NCI-H2029 treated with DMSO at 0.1 percent for 48 hours (cell line): ENCODE data around the gene CNPY1.
"Not testable (repeated sequence)": the region's sequence is repeated elsewhere in the genome, so short reads cannot be mapped to it uniquely, and the experiment has no call there.

Experiments used
- DNase-seq: peaks from one replicate; lab custom pipeline; 2025; lab: John Stamatoyannopoulos, UW

CNPY1 gene

DNA sequence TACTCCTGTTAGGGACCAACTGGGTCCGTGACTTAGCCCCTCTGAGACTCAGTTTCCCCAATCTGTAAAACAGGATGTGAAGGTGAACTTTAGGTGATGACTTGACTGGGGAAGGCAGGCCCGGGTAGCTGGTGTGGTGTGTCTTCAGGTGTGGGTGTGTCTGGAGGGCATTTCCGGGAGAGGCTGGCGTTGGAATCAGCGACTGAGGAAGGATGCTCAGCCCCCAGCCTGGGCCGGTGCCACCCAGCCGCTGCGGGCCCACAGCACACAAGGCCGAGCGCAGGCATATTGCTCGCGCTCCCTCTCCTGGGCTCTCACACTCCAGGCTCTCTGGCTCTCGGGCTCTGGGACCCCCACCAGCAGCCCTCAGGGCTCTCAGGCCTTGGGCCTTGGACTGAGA, 31.7 kb upstream of the CNPY1 start:
- DNase-seq: no peak

DNA sequence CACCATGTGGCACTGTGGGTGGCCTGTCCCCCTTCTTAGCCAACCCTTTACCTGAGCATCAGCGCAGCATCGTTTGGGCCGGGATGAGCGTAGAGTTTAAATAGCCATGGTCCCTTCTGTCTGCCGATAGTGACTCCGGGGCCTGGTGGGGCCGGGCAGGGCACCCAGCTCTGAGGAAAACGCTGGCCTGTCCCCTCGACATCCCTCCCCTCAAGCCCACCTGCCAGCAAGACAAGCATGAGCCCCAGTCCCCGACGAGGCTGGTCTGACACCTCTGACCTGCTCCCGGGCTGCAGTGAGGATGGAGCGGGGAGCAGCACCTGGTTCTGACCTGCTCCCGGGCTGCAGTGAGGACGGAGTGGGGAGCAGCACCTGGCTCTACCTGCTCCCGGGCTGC, 31.1 kb upstream of the CNPY1 start:
- no peak for DNase-seq

DNA sequence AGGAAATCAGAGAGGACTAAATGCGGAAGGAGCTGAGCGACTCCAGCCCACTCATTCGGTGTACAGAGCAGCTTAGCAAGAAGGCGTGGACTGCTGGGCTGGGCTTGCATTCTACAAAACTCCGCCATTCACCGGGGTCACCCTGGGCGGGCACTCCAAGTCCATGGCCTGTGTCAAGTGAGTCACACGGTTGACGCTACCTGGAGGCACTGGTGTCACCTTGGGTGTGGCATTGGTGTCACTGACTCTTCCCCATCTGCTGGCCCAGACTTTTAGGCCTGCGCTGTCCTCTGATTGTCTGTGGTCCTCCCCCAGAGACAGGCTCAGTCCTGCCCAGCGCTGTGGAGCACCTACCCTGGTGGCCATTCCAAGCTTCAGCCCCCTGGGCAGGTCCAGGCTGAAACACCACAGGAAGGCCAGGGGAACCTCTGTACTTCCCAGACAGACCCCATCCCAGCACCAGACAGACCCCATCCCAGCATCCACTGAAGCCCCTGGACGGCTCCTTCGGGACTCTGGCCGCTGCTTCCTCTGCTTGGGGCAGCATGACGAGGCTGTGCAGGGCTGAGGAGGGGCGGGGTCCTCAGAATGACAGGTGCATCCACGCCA, 30.6 kb upstream of the CNPY1 start:
- no peak for DNase-seq

DNA sequence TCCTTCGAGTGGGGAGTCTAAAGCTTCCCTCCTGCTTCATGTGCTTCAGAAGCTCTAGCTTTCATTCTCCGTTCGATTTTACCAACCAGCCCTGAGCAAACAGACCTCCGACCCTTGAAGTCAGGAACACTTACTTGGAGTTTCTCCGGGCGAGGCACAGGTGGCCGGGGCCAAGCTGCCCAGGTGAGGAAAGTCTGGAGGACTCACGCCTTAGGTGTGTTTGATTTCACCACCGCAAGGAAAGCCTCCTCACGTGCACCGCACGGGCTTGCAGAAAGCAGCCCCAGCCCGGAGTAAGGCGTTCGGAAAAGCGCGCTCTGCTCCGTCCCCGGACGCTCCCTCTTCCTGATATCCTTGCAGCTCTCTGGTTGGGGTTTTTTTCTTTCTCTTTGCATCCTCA, 30.1 kb upstream of the CNPY1 start:
- no peak for DNase-seq

DNA sequence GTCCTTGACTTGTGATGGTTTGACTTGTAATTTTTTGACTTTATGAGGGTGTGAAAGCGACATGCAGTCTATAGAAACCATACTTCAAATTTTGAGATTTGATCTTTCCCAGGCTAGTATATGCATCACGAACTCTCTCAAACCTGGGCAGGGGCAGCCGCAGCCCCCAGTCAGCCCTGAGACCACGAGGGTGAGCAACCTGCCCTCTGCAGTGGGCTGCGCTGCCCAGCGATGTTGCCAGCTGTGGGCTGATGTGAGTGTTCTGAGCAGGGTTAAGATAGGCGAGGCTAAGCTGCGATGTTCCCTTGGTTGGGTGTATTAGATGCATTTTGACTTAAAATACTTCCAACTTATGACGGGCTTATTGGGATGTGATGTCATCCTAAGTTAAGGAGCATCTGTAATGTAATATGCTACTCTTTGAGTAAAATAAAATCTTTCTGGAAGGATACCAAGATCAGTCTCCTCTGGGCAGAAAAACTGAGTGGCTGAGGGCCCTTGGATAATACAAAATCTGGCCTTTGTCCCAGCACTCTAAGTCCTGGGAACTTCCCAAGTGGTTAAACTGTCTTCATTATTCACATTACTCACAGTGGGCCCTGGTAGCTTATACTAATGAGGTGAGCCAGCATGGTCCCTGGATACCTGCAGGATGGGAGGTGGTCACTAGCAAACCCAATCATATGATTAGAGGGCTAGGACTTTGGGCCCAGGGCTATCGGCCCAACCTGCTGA, 28.4 kb upstream of the CNPY1 start:
- DNase-seq: no peak

DNA sequence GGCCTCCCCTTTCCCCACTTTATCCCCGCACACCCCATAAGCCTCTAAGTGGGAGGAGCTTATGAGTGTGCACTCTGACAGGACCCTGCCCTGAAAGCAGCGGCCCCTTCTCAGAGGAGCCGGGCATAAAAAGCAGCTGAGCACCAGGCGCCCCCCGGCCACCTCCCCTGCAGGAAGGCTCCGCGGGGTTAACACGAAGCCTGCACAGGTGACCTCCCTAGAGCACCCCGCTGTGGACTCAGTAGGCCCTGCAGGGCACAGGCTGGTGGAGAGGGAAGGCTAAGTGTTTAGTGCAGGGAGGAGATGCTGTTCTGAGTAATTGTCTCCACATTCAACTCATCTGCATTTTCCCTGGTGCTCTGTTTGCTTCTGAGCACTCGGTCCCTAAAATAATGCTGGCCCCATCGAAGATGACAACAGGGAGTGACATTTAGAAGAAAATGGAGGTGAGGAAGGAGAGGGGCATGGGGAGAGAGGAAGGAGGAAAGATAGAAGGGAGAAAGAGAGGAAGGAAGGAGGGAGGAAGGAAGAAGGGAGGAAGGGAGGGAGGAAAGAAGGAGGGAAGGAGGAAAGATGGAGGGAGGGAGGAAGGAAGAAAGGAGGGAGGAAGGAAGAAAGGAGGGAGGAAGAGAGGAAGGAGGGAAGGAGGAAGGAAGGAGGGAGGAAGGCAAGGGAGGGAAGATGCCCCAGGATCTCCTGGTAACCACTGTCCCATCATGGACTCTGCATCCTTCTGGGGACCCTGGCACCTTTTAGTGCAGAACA, 25.4 kb upstream of the CNPY1 start:
- DNase-seq: no peak

DNA sequence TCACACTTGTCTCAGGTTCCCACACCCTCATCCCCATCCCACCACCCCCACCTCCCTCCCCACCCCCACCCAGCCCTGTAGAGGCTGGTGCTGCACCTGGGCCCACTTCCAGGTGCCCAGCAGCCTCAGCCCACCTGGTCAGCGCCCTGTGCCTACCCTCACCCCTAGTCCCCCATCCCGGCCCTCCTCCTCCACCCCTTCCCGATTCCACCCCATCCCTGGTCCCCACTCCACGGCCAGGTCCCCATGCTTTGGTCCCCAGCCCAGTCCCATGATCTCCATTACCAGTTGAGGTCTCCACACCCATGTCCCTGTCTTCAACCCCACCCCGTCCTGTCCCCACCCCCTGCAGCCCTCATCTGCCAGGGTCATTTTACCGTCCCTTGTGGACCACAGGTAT, 24.6 kb upstream of the CNPY1 start:
- DNase-seq: no peak

DNA sequence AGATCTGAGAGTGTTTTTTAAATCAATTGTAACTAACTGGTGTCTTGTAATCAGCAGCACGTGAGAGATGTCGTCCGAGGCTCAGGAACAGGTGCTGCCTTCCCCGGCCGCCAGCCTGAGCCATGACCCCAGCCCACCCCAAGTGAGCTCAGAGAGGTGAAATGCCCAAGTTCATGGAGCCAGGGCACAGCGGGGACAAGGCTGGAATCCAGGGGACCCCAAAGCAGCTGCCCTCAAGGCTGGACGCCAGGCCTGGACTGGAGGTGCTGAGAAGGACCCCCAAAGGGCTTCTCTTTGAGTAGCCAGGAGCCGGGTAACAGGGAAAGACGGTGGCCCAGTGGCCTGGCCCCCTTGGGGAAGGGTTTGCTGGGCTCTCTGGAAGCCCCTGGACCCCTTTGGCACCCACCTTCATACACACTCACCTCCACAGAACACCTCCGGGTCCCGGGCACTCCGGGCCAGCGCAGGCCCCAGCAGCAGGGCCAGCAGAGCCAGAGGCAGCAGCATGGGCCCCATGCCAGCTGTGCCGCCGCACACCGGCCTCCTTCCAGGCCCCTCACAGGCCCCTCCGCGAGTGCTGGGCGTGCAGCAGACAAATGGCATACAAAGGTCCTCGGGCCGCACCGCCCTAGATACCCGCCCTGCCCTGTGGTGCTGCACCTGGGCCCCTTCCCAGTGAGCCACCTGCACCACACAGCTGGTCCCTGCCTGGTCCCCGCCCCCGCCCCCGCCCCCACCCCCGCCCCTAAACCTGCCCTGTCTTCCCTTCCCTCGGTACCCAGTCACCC, 24.0 kb upstream of the CNPY1 start:
- no peak for DNase-seq

DNA sequence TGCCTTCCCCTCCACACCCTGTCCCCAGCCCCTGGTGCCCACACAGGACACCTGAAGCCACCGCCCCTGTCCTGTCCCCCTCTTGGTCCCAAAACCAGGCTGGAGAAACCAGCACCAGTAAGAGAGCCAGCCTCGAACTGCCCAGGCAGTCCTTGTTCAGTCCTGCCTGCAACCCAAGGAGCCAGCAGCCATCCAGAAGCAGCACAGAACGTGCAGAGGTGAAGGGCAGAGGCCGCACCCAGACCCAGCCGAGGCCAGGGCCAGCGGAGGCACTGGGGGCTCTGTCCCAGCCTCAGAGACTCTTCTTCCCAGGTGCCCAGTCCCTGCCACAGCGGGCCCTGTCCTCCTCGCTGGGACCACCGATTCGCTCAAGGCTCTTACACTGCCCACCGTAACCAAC, 23.3 kb upstream of the CNPY1 start:
- no peak for DNase-seq

DNA sequence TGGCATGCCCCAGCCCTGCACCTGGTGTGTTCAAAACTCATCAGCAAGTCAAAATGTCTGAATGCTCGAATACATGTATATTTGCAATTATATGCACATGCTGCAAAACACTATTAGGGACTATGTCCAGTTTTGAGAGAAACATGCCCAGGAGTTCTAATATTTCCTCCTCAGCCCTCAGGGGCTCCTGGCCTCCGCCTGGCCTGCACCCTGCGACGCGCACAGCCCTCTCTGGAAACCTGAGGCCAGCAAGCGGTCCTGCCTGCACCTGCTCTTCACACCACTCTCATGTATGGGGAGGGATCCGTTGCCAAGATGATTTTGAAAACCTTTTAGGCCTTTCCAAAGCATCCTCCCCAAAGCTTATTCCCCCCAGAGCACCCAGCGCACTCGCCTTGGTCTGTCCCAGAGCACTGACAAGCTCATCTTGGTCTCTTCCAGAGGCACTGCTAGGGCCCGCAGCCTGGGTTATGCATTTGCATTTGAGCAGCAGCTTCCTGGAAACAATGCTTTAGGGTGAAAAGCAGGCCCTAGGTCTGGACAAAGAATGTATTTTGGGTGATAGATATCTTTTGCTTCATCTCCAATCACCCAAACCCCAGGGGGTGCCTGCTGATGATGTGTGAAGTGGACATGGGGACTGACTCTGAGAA, 22.6 kb upstream of the CNPY1 start:
- DNase-seq: no peak

DNA sequence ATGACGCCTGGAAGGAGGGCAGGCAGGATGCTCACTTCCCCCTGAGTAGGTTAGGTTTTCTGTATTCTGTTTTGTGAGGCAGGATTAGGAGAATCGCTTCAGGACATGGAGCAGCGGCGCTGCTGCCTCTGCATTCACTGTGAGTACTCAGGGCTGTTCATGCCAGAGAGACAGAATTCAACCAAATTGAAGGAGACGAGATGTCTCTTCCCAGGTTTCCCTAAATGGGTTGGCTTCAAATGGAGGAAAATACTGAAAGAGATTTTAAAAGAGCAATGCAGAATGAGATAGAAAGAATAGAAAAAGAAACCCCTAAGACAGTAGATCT, 21.9 kb upstream of the CNPY1 start:
- no peak for DNase-seq

DNA sequence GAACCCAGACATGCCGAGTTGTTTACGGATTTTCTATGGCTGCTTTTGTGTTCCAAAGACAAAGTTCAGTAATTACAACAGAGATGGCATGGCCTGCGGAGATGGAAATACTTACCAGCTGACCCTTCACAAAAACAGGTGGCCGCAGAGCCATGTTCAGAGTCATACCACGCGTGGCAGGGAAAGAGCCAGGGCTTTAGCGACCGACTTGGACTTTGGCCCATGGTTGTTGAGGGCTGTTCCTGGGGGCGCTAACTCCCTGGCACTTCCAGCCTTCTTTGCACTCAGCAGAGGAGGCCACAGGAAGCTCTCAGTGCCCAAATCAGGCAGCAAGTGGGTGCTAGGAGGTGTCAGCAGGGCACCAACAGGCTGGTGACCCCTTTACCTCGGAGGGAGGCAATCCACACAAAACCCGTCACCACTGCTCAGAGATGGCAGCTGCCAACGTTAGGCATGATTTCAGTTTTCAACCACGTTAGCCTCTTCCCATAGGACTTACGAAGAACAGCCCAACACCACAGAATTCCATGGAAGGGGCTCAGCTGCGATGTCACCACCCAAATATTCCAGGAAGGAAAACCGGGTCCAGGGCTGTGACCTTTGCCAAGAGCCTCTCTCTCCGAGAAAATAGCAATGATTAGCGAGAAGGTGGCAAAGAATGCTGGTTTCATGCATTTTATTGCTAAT, 21.4 kb upstream of the CNPY1 start:
- DNase-seq: no peak

DNA sequence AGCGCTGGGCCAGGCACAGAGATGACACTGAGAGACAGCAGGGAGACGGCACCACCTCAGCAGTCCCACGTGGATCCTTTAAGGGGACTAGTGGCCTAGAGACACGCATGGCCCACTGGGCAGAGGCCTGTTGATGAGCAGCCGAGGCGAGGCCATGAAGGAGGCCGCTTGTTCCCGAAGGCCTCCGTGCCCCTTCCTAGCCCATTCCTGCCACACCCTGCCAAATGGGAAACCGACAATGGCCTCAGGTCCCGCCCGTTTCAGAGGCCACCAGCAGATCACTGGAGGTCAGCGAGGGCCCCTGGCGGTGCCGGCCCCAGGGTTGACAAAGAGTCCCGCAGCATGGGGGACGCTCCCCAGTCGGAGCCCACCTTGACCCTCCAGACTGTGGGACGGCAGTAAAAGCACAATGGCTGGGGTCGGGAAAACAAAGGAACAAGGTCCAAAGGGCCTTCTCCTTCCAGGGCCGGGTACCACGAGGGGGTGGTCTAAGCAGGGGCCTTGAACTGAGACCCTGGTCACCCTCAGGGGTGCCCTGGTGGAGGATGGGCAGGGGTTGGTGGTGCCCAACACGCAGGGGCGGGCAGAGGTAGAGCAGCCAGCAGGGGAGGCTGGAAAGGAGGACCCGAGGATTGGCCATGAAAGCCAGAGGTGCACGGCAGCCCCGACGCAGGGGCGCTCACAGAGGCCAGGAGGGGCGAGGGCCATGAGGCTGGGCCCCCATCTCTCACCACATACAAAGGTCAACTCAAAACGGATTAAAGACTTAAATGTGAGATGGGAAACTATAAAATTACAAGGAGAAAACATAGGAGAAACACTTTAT, 19.9 kb upstream of the CNPY1 start:
- DNase-seq: no peak

DNA sequence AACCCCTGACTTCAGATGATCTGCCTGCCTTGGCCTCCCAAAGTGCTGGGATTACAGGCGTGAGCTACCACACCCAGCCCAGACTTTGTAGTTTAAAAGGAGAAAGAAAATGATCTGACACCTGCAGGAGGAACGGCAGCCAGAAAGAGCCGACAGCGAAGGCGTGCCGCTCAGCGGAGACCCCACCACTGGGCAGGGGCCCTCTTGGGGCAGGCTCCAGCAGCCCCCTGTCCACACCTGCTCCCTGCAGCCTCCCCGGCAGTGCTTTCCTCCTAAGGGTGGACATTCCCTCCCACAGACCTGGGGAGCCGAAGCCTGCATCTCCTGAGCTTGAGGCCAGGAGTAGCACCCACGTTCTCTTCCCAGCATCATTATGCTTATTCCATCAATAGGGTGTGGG, 19.2 kb upstream of the CNPY1 start:
- no peak for DNase-seq

DNA sequence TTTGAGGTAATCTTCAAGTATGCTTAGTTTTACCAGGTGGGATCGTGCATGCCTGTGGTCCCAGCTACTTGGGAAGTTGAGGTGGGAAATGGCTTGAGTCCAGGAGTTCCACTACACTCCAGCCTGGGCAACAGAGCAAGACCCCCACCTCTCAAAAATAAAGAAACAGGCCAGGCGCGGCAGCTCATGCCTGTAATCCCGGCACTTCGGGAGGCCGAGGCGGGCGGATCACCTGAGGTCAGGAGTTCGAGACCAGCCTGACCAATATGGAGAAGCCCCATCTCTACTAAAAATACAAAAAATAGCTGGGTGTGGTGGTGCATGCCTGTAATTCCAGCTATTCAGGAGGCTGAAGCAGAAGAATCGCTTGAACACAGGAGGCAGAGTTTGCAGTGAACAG, 16.6 kb upstream of the CNPY1 start:
- DNase-seq: not testable (repeated sequence)

DNA sequence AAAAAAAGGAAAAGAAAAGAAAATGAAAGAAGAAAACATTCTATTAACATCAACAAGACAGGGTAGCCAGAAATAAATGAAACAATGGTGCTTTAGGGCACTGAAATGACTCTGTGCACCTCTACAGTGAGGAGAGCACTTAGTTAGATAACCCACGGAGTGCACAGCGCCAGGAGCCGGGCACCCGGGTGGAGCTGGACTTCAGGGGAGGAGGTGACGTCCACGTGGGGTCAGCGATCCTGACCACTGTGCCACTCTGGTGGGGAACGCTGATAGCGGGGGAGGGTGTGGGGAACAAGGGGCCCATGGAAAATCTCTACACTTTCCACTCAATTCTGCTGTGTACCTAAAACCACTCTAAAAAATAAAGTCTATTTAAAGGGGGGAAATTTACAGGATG, 15.7 kb upstream of the CNPY1 start:
- no peak for DNase-seq

DNA sequence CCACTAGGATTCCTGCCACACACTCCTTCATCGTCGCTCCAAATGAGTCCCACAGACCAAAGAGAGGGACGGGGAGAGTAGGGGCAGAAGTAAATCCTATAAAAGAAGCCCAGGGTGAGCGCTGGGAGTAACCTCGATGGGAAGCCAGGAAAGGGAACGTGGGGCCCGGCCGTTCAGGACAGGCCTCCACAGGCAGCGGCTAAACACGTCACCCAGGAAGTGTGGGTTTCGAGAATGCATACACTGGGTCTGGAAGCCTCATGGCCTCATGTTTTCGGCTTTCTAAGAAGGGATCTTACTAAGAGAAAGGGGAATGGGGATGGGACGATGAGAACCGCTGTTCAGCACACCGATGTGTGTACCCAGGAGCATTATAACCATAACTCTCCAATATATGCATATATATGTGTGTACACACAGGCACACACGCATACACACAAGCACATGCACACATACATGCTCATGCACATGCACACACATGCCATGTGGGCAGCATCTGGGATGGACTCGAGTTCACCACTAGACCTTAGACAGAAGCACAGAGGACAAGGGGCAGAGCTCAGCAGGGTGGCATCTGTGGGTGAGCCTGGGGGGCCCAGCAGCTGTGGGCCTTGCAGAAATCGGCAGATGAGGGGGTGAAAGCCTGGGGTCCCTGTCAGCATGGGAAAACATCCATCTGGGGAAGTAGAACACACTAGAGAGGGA, 14.8 kb upstream of the CNPY1 start:
- no peak for DNase-seq

DNA sequence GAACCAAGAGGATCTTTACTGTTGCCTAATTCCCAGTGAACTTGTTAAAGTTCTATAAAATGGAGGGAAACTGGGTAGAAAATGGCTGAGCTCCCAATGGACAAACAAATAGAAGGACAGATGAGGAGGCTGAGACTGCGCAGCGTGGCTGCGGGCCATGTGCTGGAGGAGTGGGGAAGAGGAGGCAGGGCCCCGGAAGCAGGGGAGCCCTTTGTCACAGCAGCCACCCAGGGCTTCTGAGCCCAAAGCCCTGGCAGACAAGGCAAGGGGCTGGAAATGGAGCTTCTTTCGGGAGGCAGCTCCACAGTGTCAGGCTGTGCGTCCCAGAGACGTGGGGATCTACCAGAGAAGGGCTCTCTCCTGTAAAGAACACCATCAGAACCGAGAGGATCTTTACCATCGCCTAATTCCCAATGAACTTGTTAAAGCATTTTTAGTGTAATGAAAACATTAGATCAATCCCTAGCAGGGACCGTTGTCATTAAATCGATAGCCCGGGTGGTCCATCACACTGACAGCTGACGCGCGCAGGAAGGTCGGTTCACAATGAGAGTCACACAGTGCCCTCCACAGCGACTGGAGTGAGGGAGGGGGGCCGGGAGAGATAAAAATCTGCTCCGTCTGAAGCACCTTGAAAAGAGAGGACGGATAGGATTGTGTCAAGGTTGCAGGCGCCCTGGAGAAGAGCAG, 14.0 kb upstream of the CNPY1 start:
- no peak for DNase-seq

DNA sequence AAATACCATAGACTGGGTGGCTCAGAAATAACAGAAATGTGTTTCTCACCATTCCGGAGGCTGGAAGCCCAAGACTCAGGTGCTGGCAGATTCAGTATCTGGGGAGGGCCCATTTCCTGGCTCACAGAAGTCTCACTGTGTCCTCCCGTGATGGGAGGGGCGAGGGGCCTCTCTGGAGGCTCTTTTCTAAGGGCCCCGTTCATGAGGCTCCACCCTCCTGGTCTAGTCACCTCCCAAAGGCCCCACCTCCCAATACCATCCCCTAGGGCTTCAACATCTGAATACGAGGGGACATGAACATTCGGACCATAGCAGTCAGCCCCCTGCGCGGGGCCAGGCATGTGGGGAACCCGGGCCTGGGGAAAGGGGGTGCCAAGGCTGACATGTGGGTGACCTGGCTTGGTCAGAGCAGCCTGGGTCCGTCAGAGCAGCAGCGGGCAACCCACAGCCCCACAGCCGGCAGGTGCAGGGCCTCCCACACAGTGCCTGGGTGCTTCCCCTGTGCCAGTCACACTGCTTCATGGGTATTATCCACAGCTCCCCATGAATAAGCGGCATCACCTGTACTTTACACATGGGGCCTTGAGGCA, 13.3 kb upstream of the CNPY1 start:
- no peak for DNase-seq
